Type B pancreatic cell (in vitro differentiated cells): ENCODE measurements around the gene LBHD1. TPM values are rescaled to one million over a fixed set of nuclear protein-coding genes. Genes with fewer than 3 reads are reported as not detected.

Source experiments
- DNase-seq: peaks from one replicate; pipeline ENCODE4 v3.0.0; 2021; ENCODE audit warnings: mixed read lengths; ENCODE audit not compliant: unreplicated experiment; ENCODE audit errors: extremely low spot score
- H3K27ac Mint-ChIP-seq: 2 replicates; pipeline ENCODE4 v1.8.0; 2021; ENCODE audit warnings: mild to moderate bottlenecking, mixed read lengths
- H3K27me3 Mint-ChIP-seq: 2 replicates; pipeline ENCODE4 v1.8.0; 2021; ENCODE audit warnings: mixed read lengths
- H3K36me3 Mint-ChIP-seq: 2 replicates; pipeline ENCODE4 v1.8.0; 2021; ENCODE audit warnings: mixed read lengths
- H3K4me1 Mint-ChIP-seq: one replicate; pipeline ENCODE4 v1.8.0; 2021; ENCODE audit warnings: mixed read lengths; ENCODE audit not compliant: unreplicated experiment
- H3K4me3 Mint-ChIP-seq: 2 replicates; pipeline ENCODE4 v1.8.0; 2021; ENCODE audit warnings: mild to moderate bottlenecking, mixed read lengths
- H3K9me3 Mint-ChIP-seq: 2 replicates; pipeline ENCODE4 v1.8.0; 2021; ENCODE audit warnings: mixed read lengths
- long read RNA-seq: library from polyadenylated mRNA; unstranded; transcript quantifications from one replicate; pipeline ENCODE4 v2.0.0, GENCODE V29; 2020
- total RNA-seq: library from RNA; stranded (reverse); gene quantifications from 2 replicates; pipeline ENCODE4 v1.2.1, GENCODE V29; 2021; ENCODE audit warnings: low replicate concordance
- TF ChIP-seq, protein P1 (sequence below): fragments of 200-600 bp; sonication (generic); conservative IDR thresholded peaks from 2 replicates; pipeline ENCODE4 v1.5.0; 2021; ENCODE audit warnings: antibody characterized with exemption, mild to moderate bottlenecking

Gene LBHD1
- 6.1 and 8.1 TPM in 2 replicates for total RNA-seq
- long read RNA-seq, partial matches to known transcripts, result 2 of 11 reads
- long read RNA-seq, other reads (novel, unspliced or antisense), result 7 of 11 reads

DNA sequence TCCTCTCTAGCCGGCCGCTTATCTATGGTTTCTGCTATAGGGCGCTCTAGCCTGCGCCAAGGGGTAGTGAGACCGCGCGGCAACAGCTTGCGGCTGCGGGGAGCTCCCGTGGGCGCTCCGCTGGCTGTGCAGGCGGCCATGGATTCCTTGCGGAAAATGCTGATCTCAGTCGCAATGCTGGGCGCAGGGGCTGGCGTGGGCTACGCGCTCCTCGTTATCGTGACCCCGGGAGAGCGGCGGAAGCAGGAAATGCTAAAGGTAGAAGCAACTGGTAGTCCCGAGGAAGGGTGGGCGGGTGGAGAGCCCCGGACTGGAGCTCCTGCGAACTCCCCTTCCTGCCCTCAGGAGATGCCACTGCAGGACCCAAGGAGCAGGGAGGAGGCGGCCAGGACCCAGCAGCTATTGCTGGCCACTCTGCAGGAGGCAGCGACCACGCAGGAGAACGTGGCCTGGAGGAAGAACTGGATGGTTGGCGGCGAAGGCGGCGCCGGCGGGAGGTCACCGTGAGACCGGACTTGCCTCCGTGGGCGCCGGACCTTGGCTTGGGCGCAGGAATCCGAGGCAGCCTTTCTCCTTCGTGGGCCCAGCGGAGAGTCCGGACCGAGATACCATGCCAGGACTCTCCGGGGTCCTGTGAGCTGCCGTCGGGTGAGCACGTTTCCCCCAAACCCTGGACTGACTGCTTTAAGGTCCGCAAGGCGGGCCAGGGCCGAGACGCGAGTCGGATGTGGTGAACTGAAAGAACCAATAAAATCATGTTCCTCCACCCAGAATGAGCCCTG, at the start of gene LBHD1, which contains the start of gene UQCC3:
Gene LBHD1, minus strand, starts transcription at position 660 of the 782 bp plus-strand sequence. CDS start 2,236 bp downstream, outside the sequence.
Gene UQCC3, plus strand, starts transcription at position 66 of the 782 bp plus-strand sequence. Its CDS starts 73 bp downstream, at position 139.
- TF ChIP-seq, protein P1, sequence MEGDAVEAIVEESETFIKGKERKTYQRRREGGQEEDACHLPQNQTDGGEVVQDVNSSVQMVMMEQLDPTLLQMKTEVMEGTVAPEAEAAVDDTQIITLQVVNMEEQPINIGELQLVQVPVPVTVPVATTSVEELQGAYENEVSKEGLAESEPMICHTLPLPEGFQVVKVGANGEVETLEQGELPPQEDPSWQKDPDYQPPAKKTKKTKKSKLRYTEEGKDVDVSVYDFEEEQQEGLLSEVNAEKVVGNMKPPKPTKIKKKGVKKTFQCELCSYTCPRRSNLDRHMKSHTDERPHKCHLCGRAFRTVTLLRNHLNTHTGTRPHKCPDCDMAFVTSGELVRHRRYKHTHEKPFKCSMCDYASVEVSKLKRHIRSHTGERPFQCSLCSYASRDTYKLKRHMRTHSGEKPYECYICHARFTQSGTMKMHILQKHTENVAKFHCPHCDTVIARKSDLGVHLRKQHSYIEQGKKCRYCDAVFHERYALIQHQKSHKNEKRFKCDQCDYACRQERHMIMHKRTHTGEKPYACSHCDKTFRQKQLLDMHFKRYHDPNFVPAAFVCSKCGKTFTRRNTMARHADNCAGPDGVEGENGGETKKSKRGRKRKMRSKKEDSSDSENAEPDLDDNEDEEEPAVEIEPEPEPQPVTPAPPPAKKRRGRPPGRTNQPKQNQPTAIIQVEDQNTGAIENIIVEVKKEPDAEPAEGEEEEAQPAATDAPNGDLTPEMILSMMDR, result no peak
- H3K27me3 Mint-ChIP-seq, result no peaks in the 10 kb centered on the region
- no peak for DNase-seq
- peak within 1 kb of the TSS; percentile 95 for H3K27ac Mint-ChIP-seq
- H3K9me3 Mint-ChIP-seq, result no peaks in the 10 kb centered on the region
- peaks cover 9% of the 10 kb centered on the region for H3K36me3 Mint-ChIP-seq
- H3K4me3 Mint-ChIP-seq, result peak within 1 kb of the TSS; percentile 100
- H3K4me1 Mint-ChIP-seq, result peaks cover 22% of the 10 kb centered on the region

DNA sequence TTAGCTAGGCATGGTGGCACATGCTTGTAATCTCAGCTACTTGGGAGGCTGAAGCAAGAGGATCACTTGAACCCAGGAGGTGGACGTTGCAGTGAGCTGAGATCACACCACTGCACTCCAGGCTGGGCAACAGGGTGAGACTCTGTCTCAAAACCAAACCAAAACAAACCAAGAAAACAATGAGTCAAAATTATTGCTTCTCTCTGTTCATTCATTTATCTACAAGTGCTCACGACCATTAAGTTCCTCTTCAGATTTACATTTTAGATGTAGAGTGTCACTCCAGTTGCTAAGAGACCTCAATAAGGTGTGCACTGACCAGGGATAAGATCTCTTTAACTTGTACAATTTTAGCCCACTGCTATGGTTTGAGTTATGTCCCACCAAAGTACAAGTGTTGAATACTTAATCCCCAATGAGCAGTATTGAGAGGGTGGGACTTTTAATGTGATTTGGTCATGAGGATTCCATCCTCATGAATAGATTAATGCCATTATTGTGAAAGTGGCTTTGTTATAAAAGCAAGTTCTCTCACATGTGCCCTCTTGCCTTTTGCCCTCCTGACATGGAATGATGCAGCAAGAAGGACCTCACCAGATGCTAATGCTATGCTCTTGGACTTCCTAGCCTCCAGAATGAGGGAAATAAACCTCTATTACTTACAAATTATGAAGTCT, 47.4 kb upstream of the LBHD1 start:
- Mint-ChIP-seq H3K9me3 (no peaks in the 10 kb centered on the region), H3K27me3 (no peaks in the 10 kb centered on the region), H3K4me3 (no peak overlapping the region), H3K4me1 (peaks cover 29% of the 10 kb centered on the region), H3K36me3 (peaks cover 66% of the 10 kb centered on the region), H3K27ac (peak overlapping the region; percentile 39)
- TF ChIP-seq, protein P1, result no peak
- no peak for DNase-seq

DNA sequence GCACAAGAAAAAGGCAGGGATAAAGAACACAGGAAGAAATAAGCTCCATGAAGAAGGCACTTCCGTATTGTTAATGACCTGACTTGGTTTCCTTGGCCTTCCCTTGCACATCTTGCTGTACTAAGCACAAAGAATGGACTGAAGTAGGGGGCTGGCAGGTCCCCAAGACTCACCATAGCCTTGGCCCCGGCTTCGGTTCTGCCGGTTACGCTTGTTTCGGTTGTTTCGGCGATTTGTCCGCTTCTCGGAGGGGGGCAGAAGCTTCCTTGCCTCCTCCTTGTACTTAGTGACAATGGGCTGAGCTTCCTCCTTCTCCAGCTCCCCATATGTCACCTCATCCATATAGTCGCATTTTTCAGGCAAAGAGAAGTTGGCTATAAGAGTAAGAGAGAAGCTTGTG, 44.7 kb upstream of the LBHD1 start:
- TF ChIP-seq, protein P1, result no peak
- H3K9me3 Mint-ChIP-seq, result no peaks in the 10 kb centered on the region
- H3K4me3 Mint-ChIP-seq, result no peak overlapping the region
- no peak for DNase-seq
- H3K4me1 Mint-ChIP-seq, result peaks cover 22% of the 10 kb centered on the region
- no peaks in the 10 kb centered on the region for H3K27me3 Mint-ChIP-seq
- H3K36me3 Mint-ChIP-seq, result peaks cover 66% of the 10 kb centered on the region
- H3K27ac Mint-ChIP-seq, result peak overlapping the region; percentile 36

DNA sequence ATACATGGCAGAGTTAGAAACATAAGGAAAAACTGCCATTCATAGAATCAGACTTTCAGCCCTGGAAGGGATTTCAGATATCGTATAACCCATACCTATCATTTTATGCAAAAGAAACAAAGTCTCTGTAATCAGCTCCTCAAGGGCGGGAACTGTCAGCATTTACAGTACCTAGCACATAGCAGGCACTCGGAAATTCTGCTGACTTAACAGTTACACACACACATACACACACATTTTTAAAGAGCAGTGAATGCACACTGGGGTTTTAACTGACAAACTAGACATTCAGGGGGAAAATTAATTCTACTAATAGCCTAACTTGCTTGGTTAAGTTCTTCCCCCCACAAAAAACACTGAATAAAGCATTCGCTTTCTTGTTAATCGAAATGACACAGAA, 44.1 kb upstream of the LBHD1 start:
- H3K27ac Mint-ChIP-seq, result peak overlapping the region; percentile 49

More for the DNA sequence above, 44.1 kb upstream of the LBHD1 start:
- Mint-ChIP-seq H3K4me1 (peaks cover 21% of the 10 kb centered on the region), H3K27me3 (no peaks in the 10 kb centered on the region), H3K9me3 (no peaks in the 10 kb centered on the region), H3K4me3 (no peak overlapping the region), H3K36me3 (peaks cover 60% of the 10 kb centered on the region)
- no peak for DNase-seq
- TF ChIP-seq, protein P1, result no peak
